ENCODE measurements around the gene SLC6A5.

Gene SLC6A5

GRCh38 chr11:20621679-20622078, 22.3 kb downstream of the SLC6A5 start:
- DNase-seq (ENCODE audit: low spot score), result no peak

- no peak for DNase-seq (ENCODE audit: low spot score)
Observed at GRCh38 chr11:20623252-20623651, 23.8 kb downstream of the SLC6A5 start.

DNA sequence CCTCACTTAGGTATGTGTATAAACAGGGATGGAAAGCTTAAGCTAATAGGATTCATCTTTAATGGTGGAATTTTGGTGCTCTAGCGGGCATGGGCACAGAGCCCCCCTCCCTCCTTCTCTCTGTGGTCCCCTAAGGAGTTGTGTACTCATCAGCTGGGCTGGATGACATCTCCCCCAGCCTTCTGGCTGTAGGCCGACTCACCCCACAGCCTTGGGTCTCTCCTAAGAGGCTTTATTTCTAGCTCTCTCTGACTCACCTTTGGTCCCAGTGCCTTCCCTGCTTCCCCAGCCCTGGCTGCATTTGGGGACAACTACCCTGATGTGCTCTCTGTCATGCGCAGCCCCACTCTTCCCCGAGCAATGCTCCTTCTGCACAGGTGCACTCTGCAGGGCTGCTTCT, 26.9 kb downstream of the SLC6A5 start:
- no peak for DNase-seq (ENCODE audit: low spot score)

DNA sequence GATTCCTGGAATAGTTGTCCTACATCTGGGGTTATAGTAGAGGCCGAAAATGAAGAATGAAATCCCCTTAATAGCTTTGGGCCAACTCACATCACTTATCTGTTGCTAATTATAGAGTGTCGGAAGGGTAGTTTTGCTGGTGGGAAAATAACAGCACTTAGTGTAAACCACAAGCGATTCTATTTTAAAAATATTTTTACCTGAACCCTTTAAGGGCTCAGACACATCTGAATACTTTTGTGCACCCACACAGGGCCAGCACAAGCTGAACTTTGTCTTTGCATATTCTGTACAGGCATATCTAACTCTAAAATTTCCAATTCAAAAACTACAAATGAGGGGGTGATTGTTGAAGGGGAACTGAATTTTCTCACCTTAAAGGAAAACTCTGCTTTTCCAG, 27.6 kb downstream of the SLC6A5 start:
- no peak for DNase-seq (ENCODE audit: low spot score)

DNA sequence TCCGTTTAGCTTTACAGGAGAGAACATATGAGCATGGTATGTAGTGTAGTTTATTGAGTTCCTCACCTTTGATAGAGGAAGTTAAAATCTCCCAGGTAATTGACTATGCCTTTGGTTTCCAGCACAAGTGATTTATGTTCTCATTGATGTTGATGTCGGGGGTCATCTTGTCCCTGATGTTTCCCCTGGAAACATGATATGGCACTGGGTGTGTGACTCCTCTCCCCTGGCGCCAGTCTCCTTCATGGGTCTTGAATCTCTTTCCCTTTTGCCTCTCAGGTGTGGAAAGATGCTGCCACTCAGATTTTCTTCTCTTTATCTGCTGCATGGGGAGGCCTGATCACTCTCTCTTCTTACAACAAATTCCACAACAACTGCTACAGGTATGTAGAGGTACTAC, 28.3 kb downstream of the SLC6A5 start:
- DNase-seq (ENCODE audit: low spot score), result no peak

DNA sequence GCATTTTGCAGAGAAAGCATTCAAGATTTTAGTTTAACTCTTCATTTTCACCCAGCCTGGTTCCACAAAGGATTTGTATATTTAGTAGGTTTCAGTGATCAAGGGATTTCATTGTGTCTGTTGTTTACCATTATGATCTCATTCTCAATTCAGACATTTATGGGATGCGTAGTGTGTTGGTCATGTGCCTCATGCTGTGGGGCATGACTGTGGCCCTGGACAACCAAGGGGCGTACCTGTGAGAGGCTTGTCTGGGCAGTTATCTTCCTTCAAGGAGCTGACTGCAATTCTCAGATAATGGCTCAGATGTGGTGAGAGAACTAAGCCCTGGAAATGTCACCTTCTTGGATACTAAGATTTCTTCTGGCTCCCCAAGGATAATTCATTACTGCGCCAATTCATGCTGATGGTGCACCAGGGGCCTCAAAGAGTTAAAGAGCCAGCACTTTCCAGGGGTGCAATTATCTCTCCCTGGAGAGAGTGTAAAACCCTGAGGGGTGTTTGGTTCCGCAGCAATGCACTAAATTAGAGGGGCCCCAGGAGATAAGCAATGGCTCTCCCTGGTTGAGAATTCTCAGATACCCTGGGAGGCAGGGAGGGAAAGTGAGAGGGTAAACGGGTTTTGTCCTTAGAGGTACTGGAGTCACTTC, 32.2 kb downstream of the SLC6A5 start:
- no peak for DNase-seq (ENCODE audit: low spot score)

GRCh38 chr11:20632169-20632532, 32.7 kb downstream of the SLC6A5 start:
- no peak for DNase-seq (ENCODE audit: low spot score)

GRCh38 chr11:20634044-20634443, 34.6 kb downstream of the SLC6A5 start:
- no peak for DNase-seq (ENCODE audit: low spot score)

DNA sequence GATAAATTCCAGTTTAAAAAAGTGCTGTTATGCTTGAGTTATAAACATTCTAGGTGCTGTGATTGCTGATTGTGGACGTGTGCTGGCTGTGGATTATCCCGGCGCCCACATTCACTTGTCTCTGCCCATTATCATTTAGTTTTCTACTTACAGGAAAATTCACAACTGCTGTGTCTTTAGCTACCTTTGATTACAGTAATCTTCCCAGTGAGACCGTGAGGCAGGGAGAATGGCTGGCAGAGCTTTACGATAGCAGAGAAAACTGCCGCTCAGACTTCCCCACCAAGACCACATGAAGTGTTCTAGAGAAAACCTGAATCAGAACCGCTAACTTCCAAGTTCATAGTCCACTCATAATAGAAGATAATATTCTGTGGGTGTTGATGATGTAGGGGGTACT, 35.4 kb downstream of the SLC6A5 start:
- no peak for DNase-seq (ENCODE audit: low spot score)

GRCh38 chr11:20638074-20638473, 38.7 kb downstream of the SLC6A5 start:
- no peak for DNase-seq (ENCODE audit: low spot score)

- DNase-seq (ENCODE audit: low spot score), result no peak
Observed at GRCh38 chr11:20639688-20640087, 40.3 kb downstream of the SLC6A5 start.

GRCh38 chr11:20640401-20640800, 41.0 kb downstream of the SLC6A5 start:
- DNase-seq (ENCODE audit: low spot score), result no peak

GRCh38 chr11:20644360-20644759, 45.0 kb downstream of the SLC6A5 start:
- DNase-seq (ENCODE audit: low spot score), result no peak

DNA sequence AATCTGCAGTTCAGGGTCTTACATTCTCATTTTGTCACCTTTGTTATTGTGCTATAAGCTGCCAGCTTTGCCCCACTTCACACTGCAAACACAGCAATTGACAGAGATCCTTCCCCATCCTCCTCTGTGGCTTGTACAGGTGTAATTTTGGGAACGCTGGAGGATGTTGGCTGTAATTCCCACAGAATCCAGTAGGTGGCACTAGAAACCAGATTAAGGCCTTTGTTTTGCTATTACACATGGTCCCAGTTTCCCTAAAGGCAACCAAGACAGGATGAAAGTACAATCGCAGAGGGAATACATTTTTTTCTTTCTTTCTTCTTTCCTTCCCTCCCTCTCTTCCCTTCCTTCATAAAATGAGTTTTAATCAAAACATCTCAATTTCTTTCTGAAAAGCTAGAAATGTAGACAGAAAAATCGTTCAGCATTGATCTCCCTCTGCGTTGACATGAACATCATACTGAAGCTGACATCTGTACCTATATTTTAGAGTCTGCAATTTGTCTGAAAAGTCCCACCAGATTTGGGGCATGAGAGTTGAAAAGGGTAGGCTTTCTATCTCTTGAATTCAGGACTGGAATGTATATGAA, 48.7 kb downstream of the SLC6A5 start:
- DNase-seq (ENCODE audit: low spot score), result peak; percentile 46

DNA sequence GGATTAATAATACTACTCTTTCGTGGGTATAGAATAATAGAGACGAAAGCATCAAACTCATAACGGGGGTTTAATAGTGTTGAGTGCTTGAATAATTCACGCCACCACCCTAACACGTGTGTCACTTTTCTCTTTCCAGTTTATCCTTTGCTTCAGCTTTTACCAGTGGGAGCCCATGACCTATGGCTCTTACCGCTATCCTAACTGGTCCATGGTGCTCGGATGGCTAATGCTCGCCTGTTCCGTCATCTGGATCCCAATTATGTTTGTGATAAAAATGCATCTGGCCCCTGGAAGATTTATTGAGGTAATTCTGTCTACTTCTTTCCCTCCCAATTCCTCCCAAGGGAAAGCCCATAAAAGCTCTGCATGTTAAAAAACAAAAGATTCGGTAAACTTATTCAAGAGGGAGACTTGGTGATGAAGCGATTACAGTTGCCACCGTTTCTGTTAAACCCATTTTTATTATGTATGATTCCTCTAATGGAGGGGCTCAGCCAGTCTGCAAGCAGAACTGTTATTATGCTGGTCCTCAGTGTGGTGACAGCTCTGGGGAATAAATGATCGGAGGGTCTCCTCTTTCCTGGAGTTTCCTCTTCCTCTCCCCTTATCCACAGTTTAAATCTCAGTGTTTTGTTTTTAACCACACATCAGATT, 52.9 kb downstream of the SLC6A5 start:
- no peak for DNase-seq (ENCODE audit: low spot score)

DNA sequence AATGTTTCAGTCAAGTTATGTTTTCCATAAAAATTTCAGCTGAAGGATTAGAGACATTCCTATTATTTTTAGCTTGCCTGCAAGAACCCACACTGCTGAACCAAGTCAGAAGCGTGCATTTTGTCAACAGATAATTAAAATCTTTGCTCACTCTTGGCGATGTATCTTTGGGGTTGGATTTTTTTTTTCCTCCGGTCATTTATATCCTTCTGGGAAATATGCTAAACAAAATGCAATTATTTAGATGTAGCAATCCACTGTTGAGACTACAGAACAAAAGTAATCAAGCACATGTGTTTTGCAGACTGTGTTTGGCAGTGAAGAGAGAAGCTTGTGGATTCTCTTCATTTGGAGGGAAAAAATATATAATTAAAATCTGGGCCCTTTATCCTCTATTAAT, 54.6 kb downstream of the SLC6A5 start:
- no peak for DNase-seq (ENCODE audit: low spot score)

DNA sequence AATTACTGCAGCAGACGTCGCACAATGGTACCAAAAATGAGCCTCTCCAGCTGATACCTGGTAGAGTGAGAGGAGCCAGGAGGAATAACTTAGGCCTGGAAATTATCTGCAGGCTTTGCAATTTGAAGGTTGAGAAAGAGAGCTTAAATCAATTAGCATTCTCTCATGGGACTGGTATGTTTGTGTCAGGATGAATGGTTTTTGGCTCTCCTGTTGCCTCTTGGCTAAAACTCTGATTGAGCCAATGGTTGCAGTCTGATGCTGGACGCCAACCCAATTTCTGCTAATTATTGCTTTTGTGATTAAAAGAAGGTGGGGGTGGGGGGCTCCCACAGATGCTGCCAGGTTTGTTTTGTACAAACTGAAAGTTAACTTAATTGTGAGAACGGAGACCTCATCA, 57.5 kb downstream of the SLC6A5 start:
- no peak for DNase-seq (ENCODE audit: low spot score)

DNA sequence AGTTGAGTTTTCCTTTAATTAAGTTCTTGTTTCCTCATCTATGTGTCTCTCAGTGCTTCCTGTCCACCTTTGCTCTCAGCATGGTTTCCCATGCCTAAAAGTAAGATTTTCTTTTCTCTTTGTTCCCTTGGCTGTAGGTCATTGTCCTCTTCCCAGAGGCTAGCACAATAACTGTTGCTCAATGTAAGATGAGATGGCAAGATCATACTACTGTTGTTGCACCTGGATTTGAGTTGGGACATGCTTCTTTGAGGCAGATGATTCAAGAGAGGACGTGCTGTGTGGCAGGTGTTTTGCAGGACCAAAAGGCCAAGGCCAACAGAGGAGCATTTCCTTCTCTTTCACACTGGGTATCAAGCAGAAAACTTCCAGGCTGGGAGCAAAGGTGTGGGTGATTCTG, 58.7 kb downstream of the SLC6A5 start:
- DNase-seq (ENCODE audit: low spot score), result no peak

- DNase-seq (ENCODE audit: low spot score), result no peak
Observed at GRCh38 chr11:20661445-20661844, 62.0 kb downstream of the SLC6A5 start.

GRCh38 chr11:20661850-20662249, 62.4 kb downstream of the SLC6A5 start:
- no peak for DNase-seq (ENCODE audit: low spot score)

- no peak for DNase-seq (ENCODE audit: low spot score)
Observed at GRCh38 chr11:20668131-20668809, 68.9 kb downstream of the SLC6A5 start.

- DNase-seq (ENCODE audit: low spot score), result peak; percentile 32
Observed at GRCh38 chr11:20668844-20669819, 69.7 kb downstream of the SLC6A5 start, which contains the start of gene NELL1. NELL1 (plus strand) TSS chr11:20669586.

Data from HuH-7.5 (cell line).